ENCODE measurements around the gene AP5B1. TPM values are rescaled to one million over a fixed set of nuclear protein-coding genes. Genes with fewer than 3 reads are reported as not detected.

Gene AP5B1
- total RNA-seq (2021; ENCODE audit: unreplicated experiment) (19.5 TPM), Bru-seq, nascent RNA (percentile 73 among the genes with signal in this experiment), BruChase-seq, experiment 1, labeled RNA remaining after a 6-hour chase (percentile 78 among the genes with signal in this experiment), BruChase-seq, experiment 2, labeled RNA remaining after a 2-hour chase (percentile 92 among the genes with signal in this experiment)
- polyA plus RNA-seq (2012), result 10.5 and 11.1 TPM in 2 replicates
- long read RNA-seq, full-length matches to known transcripts, result 17 of 68 reads
- long read RNA-seq, partial matches to known transcripts, result 0 of 68 reads
- long read RNA-seq, other reads (novel, unspliced or antisense), result 51 of 68 reads

DNA sequence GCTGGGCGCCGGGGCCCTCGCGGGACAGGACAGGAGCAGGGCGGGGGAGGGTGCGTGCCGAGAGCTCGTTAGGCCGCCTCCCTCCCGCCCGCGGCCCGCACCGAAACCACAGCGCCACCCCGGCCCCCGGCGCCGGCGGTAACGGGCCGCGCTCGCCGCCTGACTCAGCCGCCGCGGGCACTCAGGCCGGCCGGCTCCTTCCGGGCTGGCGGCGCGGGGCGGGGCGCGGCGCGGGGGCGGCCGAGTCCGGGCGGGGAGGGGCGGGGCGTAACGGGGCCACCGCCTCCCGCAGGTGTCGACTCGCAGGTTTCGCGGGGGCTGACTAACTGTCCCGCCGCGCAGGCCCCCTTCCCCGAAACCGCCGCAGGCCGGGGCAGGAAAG is at the start of gene AP5B1:
AP5B1 (minus strand) TSS at position 207 of the 382 bp plus-strand sequence. CDS start 385 bp downstream, outside the sequence.
- Histone ChIP-seq H3K4me1 (ENCODE audit: control insufficient read depth in 1 of 2, insufficient read depth in 2 of 2, low read length in 2 of 2) (peaks cover 17 to 45% of the 10 kb centered on the region in 2 experiments; a peak in 3 of 4 replicates), H2AFZ (ENCODE audit: low read depth, low read length, poor library complexity, severe bottlenecking) (no peak within 1 kb of the TSS), H3K36me3 (ENCODE audit: control insufficient read depth in 1 of 2, insufficient read depth in 2 of 2, low read length in 2 of 2) (peaks cover 14 to 30% of the 10 kb centered on the region in 2 experiments; a peak in 3 of 4 replicates), H3K4me2 (ENCODE audit: low read length) (peak within 1 kb of the TSS; percentile 95), H4K20me1 (ENCODE audit: insufficient read depth) (peaks cover 3% of the 10 kb centered on the region; the same call in 1 of the 2 replicates), H3K9me2 (ENCODE audit: insufficient read depth) (no peaks in the 10 kb centered on the region), H3K27me3 (ENCODE audit: insufficient read depth, low read length) (no peaks in the 10 kb centered on the region), H3K27ac (ENCODE audit: low read depth, low read length) (peak within 1 kb of the TSS; percentile 98), H3K9me3 (ENCODE audit: control insufficient read depth in 1 of 2, insufficient read depth in 1 of 2, low read depth in 1 of 2, low read length in 2 of 2) (no peaks in the 10 kb centered on the region), H3K9ac (ENCODE audit: low read length) (peak within 1 kb of the TSS; percentile 96), H3K4me3 (replicated peaks in 1 of 2; ENCODE audit: low read depth in 1 of 2, low read length in 2 of 2) (peak within 1 kb of the TSS; percentile 88 to 91), H3K79me2 (ENCODE audit: insufficient read depth, low read length) (peaks cover 42% of the 10 kb centered on the region)
- DNase-seq (ENCODE audit: low read depth, low spot score) (no peak), ATAC-seq (peak; percentile 71)
- intact Hi-C loops (cut with micrococcal nuclease), result loop anchor here (1.0 to 5.0 kb wide), 2 partner anchors 38 to 68 kb away; partner anchors contain the start of gene KAT5
- CTCF ChIA-PET, result interaction anchor here (0.6 to 3.3 kb wide), 16 partner anchors 10 to 231 kb away, joined by 3 to 73 read pairs (median 8); partner anchors contain the start of genes KAT5, MUS81 and RNASEH2C
- TF ChIP-seq CEBPB (IDR thresholded peaks at IDR 0.05; ENCODE audit: low read depth) (no peak), EZH2phosphoT487 (IDR thresholded peaks at IDR 0.05; ENCODE audit: borderline replicate concordance) (no peak), POLR2AphosphoS5 (IDR thresholded peaks at IDR 0.05; ENCODE audit: low read depth, low read length) (peak; percentile 70), REST (IDR thresholded peaks at IDR 0.05; ENCODE audit: low read depth) (no peak)
- RAD21 ChIA-PET (ENCODE audit: low non-redundant PET in 1 of 2, low total read pairs in 2 of 2, uncharacterized antibody in 2 of 2, unreplicated experiment in 2 of 2), result interaction anchor here in 1 of 2 experiments (0.9 kb wide), 1 partner anchor 36 kb away, joined by 3 read pairs; no protein-coding TSS in a partner anchor
- BruUV-seq (replicated peaks), result no TSS peak
- POLR2A ChIA-PET, result interaction anchor here (1.2 to 2.1 kb wide), 3 partner anchors 37 to 111 kb away, joined by 3 to 7 read pairs (median 3); partner anchors contain the start of gene RNASEH2C

All from HCT116 (cell line).